Activated naive CD8-positive, alpha-beta T cell treated with anti-CD3 and anti-CD28 coated beads, Interleukin-2, amount 50 U/mL, for 24 hours (primary cell): ENCODE measurements around the gene INPP5E.

Source experiments
- ATAC-seq: fragments of 150-1000 bp; cut with Tn5 transposase; one replicate; pipeline ENCODE4 v1.10.0; 2021
- DNase-seq: peaks from one replicate; pipeline ENCODE4 v3.0.0; 2021
- H3K27ac Mint-ChIP-seq: one replicate; pipeline ENCODE4 v1.8.0; 2021; ENCODE audit warnings: mild to moderate bottlenecking, mixed read lengths
- H3K27me3 Mint-ChIP-seq: one replicate; pipeline ENCODE4 v1.8.0; 2021; ENCODE audit warnings: mixed read lengths
- H3K36me3 Mint-ChIP-seq: one replicate; pipeline ENCODE4 v1.8.0; 2021; ENCODE audit warnings: low read depth, mixed read lengths
- H3K4me1 Mint-ChIP-seq: one replicate; pipeline ENCODE4 v1.8.0; 2021; ENCODE audit warnings: mixed read lengths
- H3K4me3 Mint-ChIP-seq: one replicate; pipeline ENCODE4 v1.8.0; 2021; ENCODE audit warnings: mild to moderate bottlenecking, moderate library complexity, mixed read lengths
- H3K9me3 Mint-ChIP-seq: one replicate; pipeline ENCODE4 v1.8.0; 2021; ENCODE audit warnings: mixed read lengths

INPP5E gene

DNA sequence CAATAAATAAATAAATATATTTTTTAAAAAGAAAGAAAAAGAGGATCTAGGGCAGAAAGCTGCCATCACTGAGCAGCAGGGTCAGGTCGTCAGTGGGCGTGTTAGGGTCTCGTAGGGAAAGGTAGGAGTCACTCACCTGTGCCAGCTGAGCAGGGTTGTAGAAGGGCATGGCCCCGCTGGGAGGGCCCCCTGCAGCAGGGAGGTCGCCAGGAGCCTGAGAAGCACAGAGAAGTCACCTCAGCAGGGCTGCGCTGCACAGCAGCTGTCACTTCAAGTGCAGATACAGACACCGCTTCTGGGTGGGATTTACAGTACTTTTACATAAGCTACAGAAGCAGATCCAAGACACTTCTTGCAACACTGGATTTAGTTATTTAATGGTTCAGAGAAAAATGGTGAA lies 4.0 kb upstream of the INPP5E start:
- Mint-ChIP-seq H3K4me3 (no peak overlapping the region), H3K36me3 (peaks cover 33% of the 10 kb centered on the region), H3K9me3 (no peaks in the 10 kb centered on the region), H3K27ac (no peak overlapping the region), H3K4me1 (peaks cover 1% of the 10 kb centered on the region), H3K27me3 (no peaks in the 10 kb centered on the region)
- DNase-seq (no peak), ATAC-seq (no peak)

- ATAC-seq: no peak
- H3K27me3 Mint-ChIP-seq: no peaks in the 10 kb centered on the region
- no peaks in the 10 kb centered on the region for H3K9me3 Mint-ChIP-seq
- DNase-seq: no peak
- peaks cover 33% of the 10 kb centered on the region for H3K36me3 Mint-ChIP-seq
- no peak overlapping the region for H3K4me3 Mint-ChIP-seq
- H3K4me1 Mint-ChIP-seq: peaks cover 5% of the 10 kb centered on the region
- H3K27ac Mint-ChIP-seq: no peak overlapping the region
These were observed 3.4 kb upstream of the INPP5E start for GRCh38 chr9:136443087-136443486.

DNA sequence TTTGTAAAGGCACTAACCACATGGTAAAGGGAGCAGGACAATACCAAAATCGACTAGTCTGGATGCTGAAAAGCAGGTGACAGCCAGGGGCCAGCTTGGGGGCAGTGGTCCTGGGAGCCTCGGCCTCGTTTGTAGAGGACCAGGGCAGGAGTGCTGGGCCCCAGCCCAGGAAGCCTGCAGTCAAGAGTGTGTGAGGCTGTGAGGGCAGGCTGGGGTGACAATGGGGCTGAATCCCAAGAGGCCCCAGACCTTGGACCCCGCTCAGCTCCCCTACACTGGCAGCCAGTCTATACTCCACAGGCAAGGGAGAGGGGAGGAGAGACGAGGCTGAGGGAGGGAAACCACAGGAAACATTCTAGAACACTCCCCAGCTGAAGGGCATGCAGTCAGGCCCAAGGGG lies 2.6 kb upstream of the INPP5E start:
- Mint-ChIP-seq H3K36me3 (peaks cover 28% of the 10 kb centered on the region), H3K27ac (no peak overlapping the region), H3K9me3 (no peaks in the 10 kb centered on the region), H3K4me1 (peaks cover 13% of the 10 kb centered on the region), H3K27me3 (no peaks in the 10 kb centered on the region), H3K4me3 (no peak overlapping the region)
- ATAC-seq: no peak
- DNase-seq: no peak

- DNase-seq: no peak
- no peaks in the 10 kb centered on the region for H3K27me3 Mint-ChIP-seq
- peaks cover 18% of the 10 kb centered on the region for H3K4me1 Mint-ChIP-seq
- peaks cover 24% of the 10 kb centered on the region for H3K36me3 Mint-ChIP-seq
- H3K9me3 Mint-ChIP-seq: no peaks in the 10 kb centered on the region
- no peak for ATAC-seq
- no peak overlapping the region for H3K4me3 Mint-ChIP-seq
- no peak overlapping the region for H3K27ac Mint-ChIP-seq
These were observed 2.1 kb upstream of the INPP5E start for GRCh38 chr9:136441681-136442245.

- no peak for ATAC-seq
- Mint-ChIP-seq H3K36me3 (peaks cover 20% of the 10 kb centered on the region), H3K27me3 (no peaks in the 10 kb centered on the region), H3K4me1 (peaks cover 22% of the 10 kb centered on the region), H3K9me3 (no peaks in the 10 kb centered on the region), H3K27ac (no peak overlapping the region), H3K4me3 (no peak overlapping the region)
- DNase-seq: no peak
These were observed 1.6 kb upstream of the INPP5E start for GRCh38 chr9:136441191-136441680.

DNA sequence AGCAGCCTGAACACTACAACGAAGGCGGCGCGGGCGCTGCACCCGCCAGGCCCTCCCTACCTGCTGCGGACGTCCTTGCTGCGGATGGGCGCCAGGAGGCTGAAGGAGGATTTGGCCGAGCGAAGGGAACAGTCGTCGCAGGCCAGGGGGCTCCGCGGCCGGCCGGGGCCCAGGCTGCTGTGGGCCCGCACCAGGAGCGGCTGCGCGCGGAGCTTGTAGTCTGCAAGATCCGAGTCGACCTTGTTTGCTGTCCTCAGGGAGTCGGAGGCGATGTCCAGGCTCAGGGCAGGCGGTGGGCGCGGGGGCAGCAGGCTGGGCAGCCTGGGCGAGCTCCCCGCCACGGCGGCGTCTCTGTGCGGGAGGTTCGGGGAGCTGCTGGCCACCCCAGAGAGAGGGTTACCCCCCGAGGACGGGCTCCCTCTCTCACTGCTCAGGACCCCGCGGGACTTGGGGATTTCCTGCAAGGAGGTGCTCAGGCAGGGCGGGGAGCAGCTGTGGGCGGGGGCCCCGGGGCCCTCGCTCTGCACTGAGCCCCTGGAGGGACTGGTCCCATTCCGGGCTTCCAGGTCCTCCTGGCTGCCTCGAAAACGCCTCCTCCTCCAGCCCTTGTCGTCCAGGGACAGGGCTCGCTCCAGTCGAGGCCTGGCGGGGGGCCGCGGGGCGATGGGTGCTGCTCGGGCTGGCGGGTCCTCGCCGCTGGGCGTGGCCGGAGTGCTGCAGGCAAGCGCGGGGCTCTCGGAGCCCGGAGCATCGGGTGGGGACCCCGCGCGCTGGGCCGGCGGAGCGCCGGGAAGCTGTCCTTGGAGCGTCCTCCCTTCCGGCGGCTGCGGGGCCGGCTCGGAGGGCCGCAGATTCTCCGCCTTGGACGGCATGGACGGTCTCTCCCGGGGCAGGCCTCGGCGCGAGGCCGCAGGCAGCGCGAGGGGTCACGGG lies 831 bp downstream of the INPP5E start:
- Mint-ChIP-seq H3K9me3 (no peaks in the 10 kb centered on the region), H3K27ac (peak overlapping the region; percentile 39), H3K4me1 (peaks cover 22% of the 10 kb centered on the region), H3K27me3 (no peaks in the 10 kb centered on the region), H3K4me3 (peak overlapping the region; percentile 81), H3K36me3 (peaks cover 14% of the 10 kb centered on the region)
- DNase-seq (peak; percentile 63), ATAC-seq (peak; percentile 77)

DNA sequence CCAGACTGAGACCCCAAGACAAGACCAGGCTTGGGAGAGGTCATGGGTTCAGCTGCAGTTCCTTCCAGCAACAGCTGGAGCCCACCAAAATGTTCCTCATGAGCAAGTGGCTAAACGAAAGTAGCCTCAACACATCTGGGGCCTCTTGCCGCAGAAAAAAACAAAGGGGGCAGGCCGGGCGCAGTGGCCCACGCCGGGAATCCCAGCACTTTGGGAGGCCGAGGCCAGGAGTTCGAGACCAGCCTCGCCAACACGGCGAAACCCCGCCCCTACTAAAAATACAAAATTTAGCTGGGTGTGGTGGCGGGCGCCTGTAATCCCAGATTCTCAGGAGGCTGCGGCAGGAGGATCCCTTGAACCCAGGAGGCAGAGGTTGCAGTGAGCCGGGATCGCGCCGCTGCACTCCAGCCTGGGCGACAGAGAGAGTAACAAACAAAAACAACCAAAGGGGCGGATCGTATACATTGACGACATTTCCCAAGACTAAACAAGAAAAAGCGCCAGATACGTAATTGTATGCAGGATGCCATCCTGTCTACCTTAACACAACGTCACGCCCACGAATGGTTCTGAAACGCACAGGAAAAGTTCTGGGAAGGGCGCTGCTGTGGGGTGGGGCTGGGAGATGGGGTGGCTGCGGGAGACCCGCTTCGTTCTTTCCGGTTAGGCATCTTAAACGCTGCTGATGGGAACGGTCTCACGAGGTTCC lies 1.7 kb downstream of the INPP5E start:
- H3K27ac Mint-ChIP-seq: peak overlapping the region; percentile 39
- peak overlapping the region; percentile 81 for H3K4me3 Mint-ChIP-seq
- DNase-seq (no peak), ATAC-seq (no peak)
- H3K9me3 Mint-ChIP-seq: no peaks in the 10 kb centered on the region
- peaks cover 22% of the 10 kb centered on the region for H3K4me1 Mint-ChIP-seq
- H3K27me3 Mint-ChIP-seq: no peaks in the 10 kb centered on the region
- peaks cover 11% of the 10 kb centered on the region for H3K36me3 Mint-ChIP-seq

DNA sequence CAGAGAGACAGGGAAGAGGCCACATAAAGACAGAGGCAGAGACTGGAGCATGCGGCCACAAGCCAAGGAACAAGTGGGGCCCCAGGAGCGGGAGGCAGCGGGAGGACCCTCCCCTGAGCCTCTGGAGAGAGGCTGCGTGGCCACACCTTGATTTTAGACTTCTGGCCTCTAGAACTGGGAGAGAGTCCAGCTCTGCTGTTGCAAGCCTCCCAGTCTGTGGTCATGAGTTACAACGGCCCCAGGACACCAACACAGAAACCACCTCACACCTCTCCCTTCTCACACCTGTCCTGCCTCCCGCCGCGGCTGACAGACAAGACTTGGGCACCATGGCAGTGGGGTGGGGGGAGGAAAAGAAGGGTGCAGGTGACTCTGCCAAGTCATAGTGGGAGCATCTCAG lies 2.2 kb downstream of the INPP5E start:
- no peaks in the 10 kb centered on the region for H3K27me3 Mint-ChIP-seq
- peaks cover 7% of the 10 kb centered on the region for H3K36me3 Mint-ChIP-seq
- H3K4me1 Mint-ChIP-seq: peaks cover 22% of the 10 kb centered on the region
- no peak overlapping the region for H3K27ac Mint-ChIP-seq
- peak overlapping the region; percentile 81 for H3K4me3 Mint-ChIP-seq
- H3K9me3 Mint-ChIP-seq: no peaks in the 10 kb centered on the region
- DNase-seq: no peak
- ATAC-seq: no peak

- Mint-ChIP-seq H3K27ac (no peak overlapping the region), H3K4me3 (no peak overlapping the region)
These were observed 3.5 kb downstream of the INPP5E start for GRCh38 chr9:136436055-136436634.

DNA sequence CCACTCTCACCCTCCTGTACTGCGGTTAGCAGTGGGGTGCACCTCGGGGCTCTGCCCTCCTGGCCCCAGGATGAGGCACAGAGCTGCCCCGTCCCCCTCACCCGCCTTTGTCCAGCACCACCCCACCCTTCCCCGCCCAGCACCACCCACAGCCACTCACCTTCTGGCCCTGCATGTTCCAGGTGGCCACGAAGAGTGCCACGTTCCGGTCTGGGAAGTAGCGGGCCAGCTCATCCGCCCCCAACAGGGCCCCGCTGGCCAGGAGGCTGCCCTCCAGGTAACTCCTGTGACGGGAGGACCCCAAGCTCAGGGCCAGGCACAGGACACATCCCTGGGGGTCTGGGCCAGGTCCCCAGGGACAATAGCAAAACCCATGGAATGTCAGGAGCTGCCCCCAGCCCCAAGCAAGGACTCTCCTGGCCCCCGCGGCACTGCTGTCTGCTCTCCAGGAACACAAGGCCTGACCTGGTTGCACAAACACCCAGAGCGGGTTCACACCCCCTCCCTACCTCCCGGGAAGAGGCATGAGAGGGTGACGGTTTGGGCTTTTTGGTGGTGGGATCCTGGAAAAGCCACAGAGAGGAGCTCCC lies 5.0 kb downstream of the INPP5E start:
- DNase-seq (no peak), ATAC-seq (no peak)
- Mint-ChIP-seq H3K4me1 (peaks cover 21% of the 10 kb centered on the region), H3K36me3 (peaks cover 1% of the 10 kb centered on the region), H3K4me3 (no peak overlapping the region), H3K27me3 (no peaks in the 10 kb centered on the region), H3K9me3 (no peaks in the 10 kb centered on the region), H3K27ac (no peak overlapping the region)

More at GRCh38 chr9:136436055-136436634, 3.5 kb downstream of the INPP5E start:
- Mint-ChIP-seq H3K4me1 (peaks cover 22% of the 10 kb centered on the region), H3K36me3 (peaks cover 2% of the 10 kb centered on the region), H3K27me3 (no peaks in the 10 kb centered on the region), H3K9me3 (no peaks in the 10 kb centered on the region)
- DNase-seq (no peak), ATAC-seq (no peak)

- no peak overlapping the region for H3K4me3 Mint-ChIP-seq
- H3K27me3 Mint-ChIP-seq: no peaks in the 10 kb centered on the region
- no peak overlapping the region for H3K27ac Mint-ChIP-seq
- peaks cover 1% of the 10 kb centered on the region for H3K36me3 Mint-ChIP-seq
- no peaks in the 10 kb centered on the region for H3K9me3 Mint-ChIP-seq
- no peak for ATAC-seq
- H3K4me1 Mint-ChIP-seq: peaks cover 21% of the 10 kb centered on the region
- DNase-seq: no peak
These were observed 5.6 kb downstream of the INPP5E start for GRCh38 chr9:136433849-136434579.

GRCh38 chr9:136433043-136433715 lies 6.5 kb downstream of the INPP5E start:
- no peaks in the 10 kb centered on the region for H3K9me3 Mint-ChIP-seq
- H3K27ac Mint-ChIP-seq: no peak overlapping the region
- peaks cover 18% of the 10 kb centered on the region for H3K4me1 Mint-ChIP-seq
- peaks cover 1% of the 10 kb centered on the region for H3K36me3 Mint-ChIP-seq
- no peak for ATAC-seq
- no peaks in the 10 kb centered on the region for H3K27me3 Mint-ChIP-seq
- no peak overlapping the region for H3K4me3 Mint-ChIP-seq
- no peak for DNase-seq

- DNase-seq: no peak
- no peak for ATAC-seq
- Mint-ChIP-seq H3K4me3 (no peak overlapping the region), H3K36me3 (peaks cover 1% of the 10 kb centered on the region), H3K27me3 (no peaks in the 10 kb centered on the region), H3K27ac (no peak overlapping the region), H3K9me3 (no peaks in the 10 kb centered on the region), H3K4me1 (peaks cover 12% of the 10 kb centered on the region)
These were observed 7.1 kb downstream of the INPP5E start for GRCh38 chr9:136432591-136432990.
